C1 segment of cervical spinal cord (tissue), 14 donors: ENCODE data around the gene TBC1D8B.
"Not testable (repeated sequence)": the region's sequence is repeated elsewhere in the genome, so short reads cannot be mapped to it uniquely, and the experiment has no call there.

Experiments
- DNase-seq, 14 donors: peaks; one replicate each; lab custom pipeline; 2025; lab: John Stamatoyannopoulos, UW

Gene TBC1D8B

DNA sequence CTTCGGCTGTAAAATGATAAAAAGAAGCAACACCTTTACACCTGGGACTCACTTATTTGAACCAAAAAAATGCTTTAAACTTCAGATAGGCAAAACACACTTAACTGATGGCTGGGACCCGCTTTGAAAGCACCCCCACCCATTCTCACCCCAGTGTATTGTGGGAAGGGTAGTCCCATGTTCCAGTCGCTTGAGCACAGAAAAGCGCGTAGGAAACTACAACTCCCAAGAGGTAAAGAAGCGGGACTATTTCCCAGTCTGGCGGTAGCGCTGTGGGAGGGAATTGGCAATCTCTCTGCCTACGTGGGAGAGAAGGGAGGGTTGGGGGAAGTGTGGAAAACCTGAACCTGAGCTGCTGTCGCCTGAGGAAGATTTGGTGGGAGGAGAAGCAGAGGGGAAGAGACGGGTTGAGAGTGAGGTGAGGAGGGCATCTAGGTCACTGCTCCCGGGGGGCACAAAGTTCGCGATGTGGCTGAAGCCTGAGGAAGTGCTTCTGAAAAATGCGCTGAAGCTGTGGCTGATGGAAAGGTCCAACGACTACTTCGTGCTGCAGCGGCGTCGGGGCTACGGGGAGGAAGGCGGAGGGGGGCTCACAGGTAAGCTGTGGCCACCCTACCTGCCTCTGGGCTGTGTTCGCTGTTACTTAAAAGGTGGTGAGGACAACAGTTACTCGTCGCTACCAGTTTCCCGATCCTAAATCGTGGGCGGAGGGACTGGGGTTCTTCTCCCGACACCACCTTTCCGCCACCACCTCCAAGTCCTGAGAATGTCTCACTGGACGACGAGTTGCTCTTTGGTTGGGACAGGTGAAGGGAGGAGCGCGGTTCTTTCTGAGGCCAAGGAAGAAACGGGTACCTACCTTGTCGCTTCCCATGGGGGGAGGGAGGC lies at the start of gene TBC1D8B:
Gene TBC1D8B, plus strand, starts transcription at position 286 of the 888 bp plus-strand sequence. Its CDS starts 181 bp downstream, at position 467.
- peak in 12 of 14 donors; percentile 0 to 55 (median 48) for DNase-seq

DNA sequence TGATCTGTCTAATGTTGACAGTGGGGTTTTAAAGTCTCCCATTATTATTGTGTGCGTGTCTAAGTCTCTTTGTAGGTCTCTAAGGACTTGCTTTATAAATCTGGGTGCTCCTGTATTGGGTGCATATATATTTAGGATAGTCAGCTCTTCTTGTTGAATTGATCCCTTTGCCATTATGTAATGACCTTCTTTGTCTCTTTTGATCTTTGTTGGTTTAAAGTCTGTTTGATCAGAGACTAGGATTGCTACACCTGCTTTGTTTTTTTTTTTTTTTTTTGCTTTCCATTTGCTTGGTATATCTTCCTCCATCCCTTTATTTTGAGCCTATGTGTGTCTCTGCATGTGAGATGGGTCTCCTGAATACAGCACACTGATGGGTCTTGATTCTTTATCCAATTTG lies 33.2 kb upstream of the TBC1D8B start:
- DNase-seq = not testable (repeated sequence)

DNA sequence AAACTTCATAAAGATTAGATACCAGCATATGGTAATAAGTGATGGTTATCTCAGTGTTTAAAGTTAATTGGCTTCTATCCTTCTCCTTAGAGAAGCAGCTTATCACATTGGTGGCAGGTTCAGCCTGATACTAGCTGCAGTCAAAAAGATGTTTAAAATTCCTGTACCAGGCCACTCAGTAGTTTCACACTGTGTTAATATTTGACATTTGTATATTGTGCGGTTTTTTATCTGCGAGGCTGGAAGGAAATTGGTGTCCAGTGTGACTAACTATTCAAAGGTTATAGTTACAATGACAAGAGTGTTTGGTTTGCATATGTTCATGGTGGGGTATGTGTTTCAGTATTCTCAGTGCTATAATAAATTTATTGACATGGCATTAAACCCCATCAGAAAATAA lies 27.5 kb upstream of the TBC1D8B start:
- DNase-seq = no peak

DNA sequence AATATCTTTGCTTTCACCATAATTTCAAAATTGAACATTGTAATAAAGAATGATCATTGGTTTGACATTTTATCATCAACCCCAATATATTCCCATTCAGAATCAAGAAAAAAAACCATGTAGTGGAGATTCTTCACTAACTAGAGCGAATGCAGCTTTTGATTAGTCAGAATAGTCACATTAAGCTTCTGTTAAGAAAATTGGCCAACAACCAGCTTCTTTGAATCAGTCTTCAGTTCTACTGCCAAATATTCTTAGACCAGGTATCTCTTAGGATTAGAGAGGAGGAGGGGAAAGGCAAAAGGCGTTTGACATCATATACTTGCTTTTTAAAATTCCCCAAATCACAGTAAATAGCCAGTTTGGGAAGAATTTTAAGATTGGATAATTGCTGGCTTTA lies 22.2 kb upstream of the TBC1D8B start:
- no peak for DNase-seq

DNA sequence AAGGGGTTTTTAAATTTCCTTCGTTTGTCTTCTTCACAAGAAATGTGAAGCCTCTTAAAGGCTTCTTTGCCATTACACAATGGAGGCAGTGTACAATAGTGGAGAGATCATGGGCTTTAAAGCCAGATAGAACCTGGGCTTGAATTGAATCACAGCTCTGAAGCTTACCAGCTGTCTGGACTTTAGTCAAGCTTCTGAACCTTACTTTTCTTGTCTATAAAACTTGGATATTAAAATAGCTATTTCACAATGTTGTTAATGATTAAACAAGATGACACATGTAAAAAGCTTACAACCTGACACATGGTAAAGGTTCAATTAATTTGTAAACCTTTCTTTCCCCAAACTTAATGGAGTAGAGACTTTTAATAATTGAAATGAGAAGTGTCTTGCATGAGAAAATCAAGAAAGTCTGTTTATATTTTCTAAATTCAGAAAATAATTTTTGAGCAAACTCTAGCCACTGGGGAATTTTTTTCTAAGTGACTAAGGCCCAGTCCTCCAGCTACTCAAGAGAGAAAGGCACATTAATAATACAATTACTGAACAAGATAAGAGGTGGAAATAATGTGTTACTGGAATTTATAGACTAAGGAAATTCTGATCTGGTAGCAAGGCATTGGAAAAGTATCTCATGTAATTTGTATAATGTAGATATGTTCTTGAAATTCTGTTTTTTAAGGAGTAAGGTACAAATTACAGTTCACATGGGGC lies 21.7 kb upstream of the TBC1D8B start:
- DNase-seq = no peak

DNA sequence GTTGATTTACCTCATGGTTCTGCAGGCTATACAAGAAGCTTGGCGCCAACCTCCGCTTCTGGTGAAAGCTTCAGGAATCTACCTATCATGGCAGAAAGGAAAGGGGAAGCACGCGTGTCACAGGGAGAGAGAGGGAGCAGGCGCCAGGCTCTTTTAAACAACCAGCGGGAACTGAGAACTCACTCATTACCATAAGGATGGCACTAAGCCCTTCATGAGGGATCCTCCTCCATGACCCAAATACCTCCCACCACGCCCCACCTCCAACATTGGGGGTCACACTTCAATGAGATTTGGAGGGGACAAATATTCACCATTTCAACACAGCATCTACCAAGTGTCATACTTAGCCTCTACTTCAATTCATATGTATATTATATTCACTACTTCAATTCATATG lies 18.8 kb upstream of the TBC1D8B start:
- DNase-seq = no peak

DNA sequence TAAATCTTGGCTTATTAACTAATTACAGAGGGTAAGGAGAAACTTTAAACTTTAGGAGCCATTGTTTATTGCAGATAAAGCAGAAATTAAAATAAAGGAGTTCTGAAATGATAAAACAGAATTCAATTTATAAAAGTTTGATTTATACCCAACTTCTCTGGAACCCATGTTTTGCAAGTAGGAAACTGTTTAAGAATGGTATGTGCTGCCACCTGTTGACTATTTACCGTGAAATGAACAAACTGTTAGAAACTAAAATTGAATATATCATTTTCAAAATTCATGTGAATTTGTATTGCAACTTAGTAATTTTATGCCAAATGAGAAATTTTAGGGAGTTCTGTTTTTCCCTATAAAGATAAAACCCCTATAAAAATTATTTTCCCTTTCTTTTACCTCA lies 11.0 kb upstream of the TBC1D8B start:
- no peak for DNase-seq

DNA sequence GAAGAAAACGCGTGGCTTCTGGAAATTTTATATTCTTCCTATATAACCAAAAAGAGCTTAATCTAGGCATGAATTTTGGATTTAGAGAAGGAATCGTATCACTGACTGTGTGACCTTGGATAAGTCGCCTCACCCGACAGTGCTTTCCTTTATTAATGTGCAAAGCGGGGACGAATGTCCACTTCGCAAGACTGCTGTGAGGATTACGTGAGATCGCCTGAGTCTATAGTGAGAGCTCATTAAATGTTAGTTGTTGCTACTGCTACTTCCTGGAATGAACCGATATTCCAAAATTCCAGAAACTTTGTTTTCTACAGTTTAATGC lies 448 bp upstream of the TBC1D8B start:
- DNase-seq = no peak

DNA sequence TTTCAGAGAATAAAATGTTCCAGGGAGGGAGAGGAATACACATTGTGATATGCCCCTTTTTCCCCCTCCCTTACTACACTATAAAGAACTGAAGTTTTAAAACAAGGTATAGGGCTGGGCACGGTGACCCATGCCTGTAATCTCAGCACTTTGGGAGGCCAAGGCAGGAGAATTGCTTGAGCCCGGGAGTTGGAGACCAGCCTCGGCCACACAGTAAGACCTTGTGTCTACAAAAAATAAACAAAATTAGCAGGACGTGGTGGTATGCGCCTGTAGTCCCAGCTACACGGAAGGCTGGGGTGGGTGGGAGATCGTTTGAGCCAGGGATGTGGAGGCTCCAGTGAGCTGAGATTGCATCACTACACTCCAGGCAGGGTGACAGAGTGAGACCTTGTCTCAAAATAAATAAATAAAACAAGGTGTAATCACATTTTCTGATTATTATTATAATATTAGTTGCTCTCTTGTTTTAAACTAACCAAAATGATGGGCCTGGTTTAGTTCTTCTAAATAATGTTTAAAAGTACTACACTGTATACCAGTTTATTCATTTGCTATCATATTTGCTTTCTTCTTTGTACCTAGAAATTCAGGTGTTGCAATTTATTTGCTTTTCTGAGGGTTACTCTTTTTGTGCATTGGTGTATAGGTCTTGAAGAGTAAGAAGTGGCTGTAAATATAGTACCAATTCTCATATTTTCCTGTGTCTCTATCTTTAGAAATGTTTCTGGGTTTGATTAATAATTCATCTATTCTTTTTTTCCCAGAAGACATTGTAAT lies 8.8 kb downstream of the TBC1D8B start:
- peak in 1 of 14 donors; percentile 0 for DNase-seq

DNA sequence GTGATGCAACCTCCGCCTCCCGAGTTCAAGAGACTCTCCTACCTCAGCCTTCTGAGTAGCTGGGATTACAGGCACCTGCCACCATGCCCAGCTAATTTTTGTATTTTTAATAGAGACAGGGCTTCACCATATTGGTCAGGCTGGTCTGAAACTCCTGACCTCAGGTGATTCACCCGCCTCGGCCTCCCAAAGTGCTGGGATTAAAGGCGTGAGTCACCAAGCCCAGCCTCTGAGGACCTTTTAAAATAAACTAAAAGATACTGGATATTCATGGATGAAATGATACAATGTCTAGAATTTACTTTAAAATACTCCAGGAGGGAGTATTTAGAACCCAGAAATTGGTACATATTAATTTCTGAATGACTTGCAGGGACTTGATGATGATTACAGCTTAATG lies 10.5 kb downstream of the TBC1D8B start:
- DNase-seq = not testable (repeated sequence)

DNA sequence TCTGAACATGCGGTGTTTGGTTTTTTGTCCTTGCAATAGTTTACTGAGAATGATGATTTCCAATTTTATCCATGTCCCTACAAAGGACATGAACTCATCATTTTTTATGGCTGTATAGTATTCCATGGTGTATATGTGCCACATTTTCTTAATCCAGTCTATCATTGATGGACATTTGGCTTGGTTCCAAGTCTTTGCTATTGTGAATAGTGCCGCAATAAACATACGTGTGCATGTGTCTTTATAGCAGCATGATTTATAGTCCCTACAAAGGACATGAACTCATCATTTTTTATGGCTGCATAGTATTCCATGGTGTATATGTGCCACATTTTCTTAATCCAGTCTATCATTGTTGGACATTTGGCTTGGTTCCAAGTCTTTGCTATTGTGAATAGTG lies 11.6 kb downstream of the TBC1D8B start:
- DNase-seq = not testable (repeated sequence)

DNA sequence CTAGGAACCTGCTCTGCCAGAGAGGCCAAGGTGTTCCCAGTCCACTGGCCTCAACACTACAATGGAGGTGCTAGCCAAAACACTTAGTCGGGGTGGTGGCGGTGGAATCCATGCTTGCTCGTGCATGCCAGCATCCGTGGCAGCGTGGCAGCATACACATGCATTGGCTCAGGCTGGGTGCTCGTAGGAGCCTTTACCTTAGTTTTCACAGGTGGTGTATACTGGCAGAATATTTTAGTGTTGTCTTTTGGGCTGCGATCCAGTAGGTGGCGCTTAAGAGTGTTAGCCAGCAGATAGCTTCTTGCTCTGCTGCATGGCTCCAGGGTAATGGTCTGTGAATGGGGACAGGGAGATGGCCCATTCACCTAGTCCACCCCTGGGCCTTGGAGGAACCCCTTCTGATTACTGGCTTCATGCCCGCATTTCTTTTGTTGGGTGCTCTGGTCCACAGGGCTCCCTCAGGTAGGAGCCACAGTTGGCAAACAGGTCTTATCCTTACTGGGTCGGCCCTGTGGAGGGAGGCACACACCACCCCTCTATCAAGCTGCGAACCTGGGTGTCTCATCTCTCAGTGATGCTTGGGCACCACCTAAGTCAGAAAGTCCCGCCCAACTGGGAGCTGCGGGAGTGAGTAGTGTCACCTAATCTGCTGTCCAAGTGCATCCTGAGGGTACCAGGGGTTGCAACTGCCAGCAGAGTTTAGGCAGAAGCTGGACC lies 60.7 kb downstream of the TBC1D8B start:
- DNase-seq = no peak

DNA sequence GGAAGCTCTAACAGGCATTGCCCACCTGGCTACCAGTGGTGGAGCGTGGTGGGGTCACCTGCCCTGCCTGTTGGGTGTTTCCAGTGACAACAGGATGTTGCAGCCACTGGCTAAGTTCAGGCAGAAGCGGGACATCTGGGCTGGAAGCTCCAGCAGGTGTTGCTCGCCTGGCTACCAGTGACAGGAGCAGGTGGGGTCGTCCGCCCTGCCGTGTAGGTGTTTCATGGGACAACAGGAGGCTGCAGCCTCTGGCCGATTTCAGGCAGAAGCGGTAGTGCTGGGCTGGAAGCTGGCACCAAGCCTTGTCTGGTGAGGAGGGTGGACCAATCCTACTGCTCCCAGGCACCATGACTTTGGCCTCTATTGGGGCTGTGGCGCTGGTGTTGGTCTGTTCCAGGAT lies 61.2 kb downstream of the TBC1D8B start:
- no peak for DNase-seq

DNA sequence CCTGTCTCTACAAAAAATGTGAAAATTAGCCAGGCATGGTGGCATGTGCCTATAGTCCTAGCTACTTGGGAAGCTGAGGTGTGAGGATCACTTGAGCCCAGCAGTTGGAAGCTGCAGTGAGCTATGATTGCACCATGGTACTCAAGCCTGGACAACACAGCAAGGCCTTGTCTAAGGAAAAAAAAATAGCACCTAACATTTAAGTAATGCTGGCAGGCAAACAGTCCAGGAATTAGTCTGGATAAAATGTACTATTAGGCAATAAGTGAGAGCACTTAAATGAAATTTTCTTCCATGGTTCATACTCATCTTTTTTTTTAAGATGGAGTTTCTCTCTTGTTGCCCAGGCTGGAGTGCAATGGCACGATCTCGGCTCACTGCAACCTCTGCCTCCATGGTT lies 70.3 kb downstream of the TBC1D8B start:
- not testable (repeated sequence) for DNase-seq

DNA sequence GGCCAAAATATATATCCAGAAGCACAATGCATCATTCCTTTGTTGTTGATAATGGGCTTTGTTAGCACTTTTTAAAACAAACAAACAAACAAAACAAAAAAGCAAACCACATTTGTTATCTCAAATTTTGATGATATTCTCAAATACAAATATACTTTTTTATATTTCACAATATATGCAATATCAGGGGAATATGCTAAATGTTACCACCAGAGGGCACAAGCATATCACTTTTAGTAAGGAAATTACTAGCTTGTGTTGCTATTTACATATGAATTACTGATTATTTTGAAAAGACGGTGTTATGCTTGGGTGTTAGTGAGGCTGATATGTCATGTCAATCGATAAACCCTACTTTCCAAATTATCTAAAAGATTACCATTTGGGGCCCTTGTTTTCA lies 71.6 kb downstream of the TBC1D8B start:
- no peak for DNase-seq

DNA sequence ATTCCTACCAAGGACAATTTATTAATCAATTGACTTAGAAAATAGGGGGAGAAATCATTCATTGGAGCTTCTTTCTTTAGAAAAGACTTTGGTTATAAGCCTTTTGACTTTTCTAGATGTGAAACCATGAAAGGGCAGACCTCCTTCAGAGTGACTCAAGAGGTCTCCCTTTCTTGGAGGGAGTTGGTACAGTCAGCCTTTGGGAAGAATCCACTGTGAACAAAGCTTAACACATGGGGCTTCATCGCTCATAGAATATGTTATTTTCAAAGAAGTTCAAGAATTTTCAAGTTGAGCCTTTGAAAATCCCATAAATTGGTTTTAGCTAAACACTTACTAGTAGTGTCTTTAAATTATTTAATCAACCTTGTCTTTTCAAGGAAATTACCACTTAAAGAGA lies 72.7 kb downstream of the TBC1D8B start:
- no peak for DNase-seq

DNA sequence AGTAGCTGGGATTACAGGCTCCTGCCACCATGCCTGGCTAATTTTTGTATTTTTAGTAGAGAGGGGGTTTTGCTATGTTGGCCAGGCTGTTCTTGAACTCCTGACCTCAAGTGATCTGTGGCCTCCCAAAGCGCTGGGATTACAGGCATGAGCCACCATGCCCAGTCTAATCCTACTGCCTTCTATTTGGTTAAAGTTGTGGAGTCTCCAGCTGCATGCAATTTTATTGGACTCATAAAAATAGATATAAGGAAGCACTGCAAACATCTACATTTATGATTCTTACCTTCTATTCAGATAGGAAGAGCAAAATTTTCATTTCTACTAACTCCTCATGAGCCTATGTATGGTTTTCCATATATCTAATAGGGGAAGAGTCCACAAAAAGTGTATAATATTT lies 87.0 kb downstream of the TBC1D8B start:
- no peak for DNase-seq

DNA sequence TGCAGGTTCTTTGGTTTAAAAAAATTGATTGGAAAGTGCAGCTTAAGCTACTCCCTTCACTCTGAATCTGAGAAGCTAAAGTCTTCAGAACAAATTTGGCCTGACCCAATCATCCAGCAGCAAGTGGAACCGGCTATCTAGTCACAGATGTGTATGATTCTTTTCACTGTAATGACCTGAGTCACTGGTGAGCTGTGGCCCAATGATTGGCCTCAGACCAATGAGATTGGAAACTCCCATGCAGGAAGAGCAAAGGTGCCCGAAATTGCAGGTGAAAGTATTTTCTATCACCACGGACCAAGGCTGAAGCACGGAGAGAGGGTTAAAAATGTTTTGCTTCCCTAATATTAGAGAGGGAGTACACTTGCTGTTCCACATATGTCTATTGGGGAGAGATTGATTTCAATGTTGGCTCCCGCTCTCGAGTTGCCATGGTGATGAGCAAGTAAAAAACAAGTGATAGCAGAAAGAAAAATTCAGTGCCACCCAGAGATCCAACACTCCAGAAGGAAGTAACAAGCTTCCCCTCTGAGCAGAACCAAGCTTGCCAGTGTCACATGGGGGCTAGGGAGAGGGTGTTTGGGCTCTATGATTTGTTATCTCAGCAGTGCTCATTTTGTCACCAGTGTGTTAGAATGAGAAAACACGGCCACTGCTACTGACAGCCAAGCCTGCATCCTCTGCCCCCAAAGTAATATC lies 89.4 kb downstream of the TBC1D8B start:
- no peak for DNase-seq

DNA sequence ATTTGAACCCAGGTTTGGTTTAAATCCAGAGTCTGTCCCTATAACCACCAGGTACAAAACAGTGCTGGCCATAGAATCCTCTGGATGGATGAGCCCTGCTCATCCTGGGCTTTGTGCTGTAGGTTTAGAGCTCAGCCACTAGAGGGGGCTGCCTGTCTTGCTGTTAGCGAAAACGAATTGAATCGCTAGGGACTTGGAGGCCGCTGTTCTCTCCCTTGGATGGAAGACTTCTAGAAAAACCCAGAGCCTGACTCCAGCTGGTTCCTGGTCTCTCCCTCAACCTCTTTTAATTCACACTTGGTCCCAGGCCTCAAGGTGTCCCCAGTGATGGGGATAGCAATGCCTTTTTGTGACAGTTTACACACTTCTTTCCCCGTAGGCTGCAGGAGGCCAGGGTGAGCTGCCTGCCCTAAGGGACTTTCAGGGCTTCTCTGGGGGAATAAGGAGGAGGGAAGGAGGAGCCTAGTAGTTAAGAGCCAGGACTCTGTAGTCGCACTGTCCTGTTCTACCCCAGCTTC lies 92.0 kb downstream of the TBC1D8B start:
- peak in 11 of 14 donors; percentile 0 to 44 (median 12) for DNase-seq

DNA sequence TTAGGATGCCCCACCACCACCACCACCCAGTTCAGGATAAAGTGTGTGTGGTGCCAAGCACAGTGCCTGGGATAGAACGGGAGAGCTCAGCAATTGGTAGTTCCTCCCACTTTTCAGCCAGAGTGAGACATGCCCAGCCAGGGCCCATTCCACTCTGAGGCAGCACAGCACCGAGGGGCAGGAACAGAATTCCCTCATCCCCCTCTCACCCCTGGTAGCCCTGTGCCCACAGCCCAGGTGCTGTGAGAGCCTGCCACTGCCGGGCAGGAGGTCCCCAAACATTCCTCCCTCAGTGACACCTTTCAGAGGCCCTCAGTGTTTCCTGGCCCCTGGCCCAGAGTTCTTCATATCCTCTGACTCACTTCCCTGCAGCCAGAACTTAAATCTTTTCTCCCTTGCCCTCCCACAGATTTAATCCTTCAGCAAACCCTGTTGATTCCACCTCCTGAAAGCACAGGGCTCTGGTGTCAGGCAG lies 92.5 kb downstream of the TBC1D8B start:
- DNase-seq = no peak

DNA sequence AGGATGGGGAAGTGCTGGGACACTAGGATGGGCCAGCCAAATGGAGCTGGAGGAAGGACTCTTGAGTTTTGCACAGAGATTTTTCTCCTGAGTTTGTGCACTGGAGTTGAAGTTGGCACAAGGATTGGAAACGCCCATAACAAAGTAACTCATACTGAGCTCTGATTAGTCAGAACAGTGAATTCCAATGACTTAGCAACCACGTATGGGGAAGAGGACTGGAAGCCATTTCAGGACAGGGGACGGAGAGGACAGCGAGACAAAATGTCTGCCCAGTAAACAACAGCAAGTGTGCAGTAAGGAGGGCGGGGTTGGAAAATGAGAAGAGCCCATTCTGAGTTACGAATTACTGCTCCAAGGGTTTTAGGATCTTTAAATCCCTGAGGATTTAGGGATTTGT lies 94.8 kb downstream of the TBC1D8B start:
- DNase-seq = no peak
